HG03280 (cell line): ENCODE measurements around the gene IL18.
"Not testable (repeated sequence)": the region's sequence is repeated elsewhere in the genome, so short reads cannot be mapped to it uniquely, and the experiment has no call there.

Experiments
- ATAC-seq: cut with Tn5 transposase; IDR thresholded peaks from one replicate; pipeline ENCODE4 v1.9.1; 2021; ENCODE audit warnings: mild to moderate bottlenecking, moderate library complexity; ENCODE audit not compliant: unreplicated experiment

Gene IL18

DNA sequence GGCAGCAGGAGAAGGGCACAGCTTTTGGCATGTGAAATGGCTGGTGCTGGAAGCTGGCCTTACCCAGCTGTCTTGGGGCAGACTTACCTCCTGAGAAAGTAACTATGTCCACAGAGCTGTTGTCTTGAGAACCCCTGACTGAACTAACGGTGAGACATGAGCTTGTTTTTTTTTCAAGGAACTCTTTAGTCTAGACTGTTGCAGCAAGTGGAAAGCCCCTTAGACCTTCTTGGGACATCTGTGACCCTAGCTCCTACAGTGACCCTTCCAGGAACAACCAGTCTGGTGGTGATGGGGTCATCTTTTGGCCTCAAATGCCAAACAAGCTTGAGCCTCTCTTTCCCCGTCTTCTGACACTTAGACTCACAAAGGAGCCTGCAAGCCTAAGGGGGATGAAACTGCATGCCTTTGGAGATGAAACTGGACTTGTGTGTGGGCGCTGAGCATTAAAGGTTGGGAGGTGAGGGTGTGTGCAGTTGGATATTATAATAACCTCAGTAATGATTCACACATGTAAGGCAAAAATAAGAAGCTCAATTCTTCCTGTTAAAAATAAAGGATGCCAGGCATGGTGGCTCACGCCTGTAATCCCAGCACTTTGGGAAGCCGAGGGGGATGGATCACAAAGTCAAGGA is 41.8 kb downstream of the IL18 start:
- no peak for ATAC-seq

DNA sequence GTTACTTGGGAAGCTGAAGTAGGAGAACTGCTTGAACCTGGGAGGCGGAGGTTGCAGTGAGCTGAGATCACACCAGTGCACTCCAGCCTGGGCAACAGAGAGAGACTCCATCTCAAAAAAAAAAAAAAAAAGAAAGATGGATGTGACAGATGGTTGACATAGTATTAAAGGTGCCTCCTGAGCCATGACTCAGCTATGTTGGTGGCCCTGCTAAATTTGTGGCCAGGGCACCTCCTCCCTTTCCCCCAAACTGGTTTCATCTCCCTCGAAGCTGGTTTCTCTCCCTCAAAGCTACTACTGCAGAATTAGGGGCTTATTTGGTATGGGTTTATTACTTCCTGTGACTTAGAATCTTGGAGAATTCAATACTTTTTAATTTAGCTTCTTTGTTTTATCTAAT is 45.7 kb downstream of the IL18 start:
- no peak for ATAC-seq

DNA sequence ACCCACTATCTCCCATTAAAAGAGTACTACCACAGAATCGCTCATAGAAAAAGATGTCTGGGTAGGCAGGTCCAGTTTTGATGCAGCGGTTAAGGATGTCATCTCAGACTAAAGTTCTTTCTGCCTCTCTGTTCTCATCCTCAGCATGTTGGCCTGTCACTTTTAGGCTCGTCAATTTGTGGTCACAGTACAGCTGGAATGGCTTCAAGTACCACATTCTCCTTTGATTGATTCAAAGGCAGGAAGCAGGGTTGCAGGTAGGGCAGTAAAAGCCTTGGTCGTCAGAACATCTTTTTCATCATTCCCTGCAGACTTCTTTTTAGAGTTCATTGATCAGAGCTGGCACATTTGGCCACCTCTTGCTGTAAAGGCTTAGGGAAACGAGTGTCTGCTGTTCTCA is 48.5 kb downstream of the IL18 start:
- ATAC-seq, result no peak

DNA sequence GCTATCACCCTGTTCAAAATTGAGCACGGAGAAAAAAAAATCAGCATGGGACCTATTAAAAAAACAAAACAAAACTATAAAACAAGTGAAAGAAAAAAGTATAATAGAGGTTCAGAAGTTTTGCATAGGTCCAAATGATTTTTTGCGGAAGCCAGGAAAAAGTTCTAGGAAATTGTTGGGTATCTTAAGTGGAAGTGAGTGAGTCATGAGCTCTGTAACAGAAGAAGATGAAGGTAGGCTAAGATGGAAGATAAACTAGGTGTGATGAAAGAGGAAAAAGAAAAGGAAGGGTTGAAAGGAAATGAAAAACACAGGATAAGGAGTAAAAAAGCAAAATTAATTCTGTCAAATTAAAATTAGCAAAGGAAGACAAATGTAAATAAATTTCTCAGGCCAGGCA is 49.4 kb downstream of the IL18 start:
- no peak for ATAC-seq

DNA sequence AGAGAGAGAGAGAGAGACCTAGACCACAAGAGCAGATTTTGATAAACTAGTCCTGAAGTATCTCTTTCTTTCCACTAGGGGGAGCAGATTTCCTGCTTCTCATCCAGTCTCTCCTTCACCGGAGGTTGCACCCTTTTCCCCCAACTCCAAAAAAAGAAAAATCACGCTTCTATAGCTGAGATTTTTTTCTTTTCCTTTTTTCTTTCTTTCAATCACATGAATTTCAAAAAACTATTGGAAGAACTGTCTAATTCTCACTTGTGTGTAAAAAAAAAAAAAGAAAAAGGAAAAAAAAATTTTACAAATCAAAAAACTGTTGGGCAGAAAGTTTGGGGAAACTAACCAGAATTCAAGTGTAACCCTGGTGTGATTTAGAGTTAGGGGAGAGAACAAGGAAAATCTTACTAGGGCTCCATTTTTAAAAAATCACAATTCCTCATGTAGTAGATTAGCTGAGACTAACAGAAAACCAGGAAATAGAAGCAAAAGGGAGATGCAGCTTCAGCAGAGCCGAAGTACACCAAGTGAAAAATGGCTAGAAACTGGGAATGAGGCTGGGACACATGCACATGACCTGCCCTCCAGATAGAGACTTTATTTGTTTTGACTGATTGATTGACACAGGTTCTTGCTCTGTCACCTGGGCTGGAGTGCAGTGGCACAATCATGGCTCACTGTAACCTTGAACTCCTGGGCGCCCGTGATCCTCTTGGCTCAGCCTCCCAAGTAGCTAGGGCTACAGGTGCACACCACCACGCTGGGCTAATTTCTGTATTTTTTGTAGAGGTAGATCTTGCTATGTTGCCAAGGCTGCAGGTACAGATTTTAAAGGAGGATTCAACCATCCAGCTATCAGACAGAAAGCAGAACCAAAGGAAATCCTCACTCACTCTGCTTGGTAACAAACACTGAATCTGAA is 50.1 kb downstream of the IL18 start:
- ATAC-seq, result no peak

DNA sequence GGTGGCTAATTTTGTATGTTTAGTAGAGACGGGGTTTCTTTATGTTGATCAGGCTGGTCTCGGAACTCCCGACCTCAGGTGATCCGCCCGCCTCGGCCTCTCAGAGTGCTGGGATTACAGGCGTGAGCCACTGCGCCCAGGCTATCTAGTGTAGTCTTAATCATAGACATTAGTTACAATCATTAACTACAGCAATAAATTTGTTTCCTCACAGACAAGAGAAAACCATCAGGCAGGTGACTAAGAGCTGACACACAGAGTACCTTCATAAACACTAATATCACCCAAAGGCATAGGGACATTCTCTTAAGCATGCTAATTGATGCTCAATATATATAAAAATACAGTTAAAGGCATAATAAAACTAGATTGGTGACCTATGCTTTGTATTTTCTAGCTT is 57.8 kb downstream of the IL18 start:
- ATAC-seq, result no peak

DNA sequence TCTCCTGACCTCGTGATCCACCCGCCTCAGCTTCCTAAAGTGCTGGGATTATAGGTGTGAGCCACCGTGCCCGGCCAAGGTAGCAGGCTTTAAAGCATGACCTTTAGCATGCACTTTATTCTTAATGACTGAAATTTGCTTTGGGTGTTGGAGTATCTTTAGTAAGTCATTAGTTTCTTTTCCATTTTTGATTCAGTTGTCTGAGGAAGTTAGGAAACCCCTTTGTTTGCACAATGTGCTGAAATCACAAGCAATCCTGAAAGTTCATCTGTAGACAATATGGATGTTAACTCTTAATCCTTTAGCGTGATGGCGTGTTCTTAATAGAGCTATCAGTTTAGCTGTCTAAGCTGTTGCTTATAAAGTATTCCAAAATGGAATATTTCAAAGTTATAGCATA is 60.4 kb downstream of the IL18 start:
- ATAC-seq, result no peak

DNA sequence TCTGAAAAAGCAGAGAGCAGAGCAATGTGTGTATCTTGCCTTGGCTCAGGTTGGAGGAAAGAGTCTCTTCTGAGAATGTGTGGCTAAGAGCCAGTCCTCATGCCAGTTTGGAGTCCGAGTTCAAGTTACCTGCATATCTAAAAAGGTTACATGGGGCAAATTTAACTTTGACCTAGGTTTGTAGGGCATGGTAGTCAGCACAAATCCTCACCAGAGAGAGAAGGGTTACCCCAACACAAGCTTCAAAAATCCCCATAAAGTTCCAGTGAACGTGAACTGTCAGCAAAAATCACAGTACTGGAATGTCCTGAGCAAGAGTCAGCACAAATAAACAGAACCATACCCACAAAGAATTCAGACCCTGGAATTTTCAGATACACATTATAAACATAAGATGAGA is 63.4 kb downstream of the IL18 start:
- ATAC-seq, result no peak

DNA sequence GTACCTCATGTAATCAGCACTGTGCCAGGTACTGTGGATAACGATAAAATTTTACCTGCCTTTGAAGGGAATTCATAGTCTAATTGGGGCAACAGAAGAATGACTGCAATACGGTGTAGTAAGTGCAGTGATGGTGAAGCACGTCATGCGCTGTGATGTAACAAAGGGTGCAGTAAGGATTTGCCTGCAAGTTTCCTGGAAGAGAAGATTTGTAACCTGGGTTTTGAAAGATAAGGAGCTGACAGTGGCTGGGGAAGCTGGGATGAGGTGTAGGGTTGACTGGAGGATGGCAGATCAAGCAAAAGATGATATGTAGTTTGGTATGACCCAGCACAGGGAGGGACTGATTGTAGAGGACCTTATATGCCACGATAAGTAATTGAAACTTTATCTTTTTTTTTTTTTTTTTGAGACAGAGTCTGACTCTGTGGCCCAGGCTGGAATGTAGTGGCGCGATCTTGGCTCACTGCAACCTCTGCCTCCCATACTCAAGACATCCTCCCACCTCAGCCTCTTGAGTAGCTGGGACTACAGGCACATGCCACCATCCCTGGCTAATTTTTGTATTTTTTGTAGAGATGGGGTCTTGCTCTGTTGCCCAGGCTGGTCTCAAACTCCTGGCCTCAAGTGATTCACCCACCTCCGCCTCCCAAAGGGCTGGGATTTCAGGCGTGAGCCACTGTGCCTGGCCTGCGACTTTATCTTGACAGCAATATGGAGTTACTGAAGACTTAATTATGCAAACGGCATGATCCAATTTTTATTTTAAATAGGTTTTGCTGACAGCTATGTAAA is 66.0 kb downstream of the IL18 start:
- ATAC-seq, result no peak

DNA sequence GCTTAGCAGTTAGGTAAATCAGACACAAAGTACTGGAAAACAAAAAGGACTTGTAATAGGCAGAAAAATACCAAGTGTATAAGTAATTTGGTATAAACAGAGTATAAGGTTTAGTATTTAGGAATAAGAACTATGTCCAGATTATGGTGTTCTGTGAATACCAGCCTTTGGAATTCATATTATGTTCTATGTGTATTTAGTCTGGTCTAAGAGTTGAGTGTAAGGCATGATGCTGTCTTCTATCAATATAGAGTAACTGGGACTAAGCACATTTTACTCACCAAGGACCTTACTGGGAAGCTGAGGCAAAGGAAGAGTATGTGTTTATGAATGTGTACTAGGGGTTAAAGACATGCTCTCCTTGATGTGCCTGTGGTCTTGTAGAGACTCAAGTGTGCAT is 67.7 kb downstream of the IL18 start:
- no peak for ATAC-seq

DNA sequence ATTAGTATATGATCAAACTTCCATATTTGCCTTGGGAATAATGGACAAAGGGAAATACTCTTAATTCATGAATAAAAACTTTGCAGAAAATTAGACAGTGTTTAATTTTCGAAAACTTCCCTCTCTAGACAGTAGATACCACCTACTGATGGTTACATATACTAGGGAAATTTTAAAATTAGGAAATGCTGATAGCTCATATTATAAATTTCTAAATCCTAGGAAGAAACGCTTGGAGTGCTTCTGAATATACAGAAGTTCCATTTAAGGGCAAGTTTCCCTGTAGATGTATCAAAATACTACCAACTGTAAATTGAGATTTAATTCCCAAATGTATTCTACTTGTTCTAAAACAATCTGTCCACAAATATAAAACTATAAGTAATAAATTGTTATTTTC is 68.6 kb downstream of the IL18 start:
- not testable (repeated sequence) for ATAC-seq
